Ovary (tissue), 9 donors: Measurements from ENCODE around the gene TP53I3. TPM values are rescaled to one million over a fixed set of nuclear protein-coding genes. Genes with fewer than 3 reads are reported as not detected.

Experiments
- DNase-seq, 5 donors: peaks; one replicate each; pipeline ENCODE4 v3.0.0-alpha.2; 2019 to 2020
- H3K27ac ChIP-seq, 2 donors: fragments of 200-600 bp; one replicate each; pipeline versions ENCODE4 v1.5.1 to v1.8.0; 2019 to 2022
- H3K27me3 ChIP-seq: fragments of 200-600 bp; one replicate; pipeline ENCODE4 v1.8.0; 2022
- H3K36me3 ChIP-seq: fragments of 200-600 bp; sonication (generic); one replicate; pipeline ENCODE4 v1.5.1; 2019
- H3K4me1 ChIP-seq: one replicate; pipeline ENCODE4 v1.8.1; 2013; ENCODE audit warnings: mild to moderate bottlenecking, moderate library complexity; ENCODE audit not compliant: insufficient read depth
- H3K4me3 ChIP-seq: fragments of 200-600 bp; sonication (generic); one replicate; pipeline ENCODE4 v1.5.1; 2017
- H3K9me3 ChIP-seq, 2 donors: fragments of 200-600 bp in 1 of 2; sonication (generic) in 1 of 2; one replicate each; pipeline versions ENCODE4 v1.5.1 to v1.8.1; 2013 to 2019; ENCODE audit warnings: mild to moderate bottlenecking in 1 of 2, moderate library complexity in 1 of 2
- CTCF ChIP-seq, 3 donors: fragments of 450-650 bp in 2 of 3; fragments of 200-600 bp in 1 of 3; IDR thresholded peaks; one replicate each; pipeline versions ENCODE4 v1.5.1 to v1.8.0; 2016 to 2022; ENCODE audit warnings: antibody characterized with exemption in 3 of 3, mild to moderate bottlenecking in 1 of 3
- EP300 ChIP-seq: sonication (generic); formaldehyde crosslinking; IDR thresholded peaks from one replicate; pipeline ENCODE4 v1.6.1; 2017; ENCODE audit warnings: antibody characterized with exemption
- POLR2A ChIP-seq: fragments of 450-650 bp; IDR thresholded peaks from one replicate; pipeline ENCODE4 v1.6.1; 2017; ENCODE audit warnings: antibody characterized with exemption, mild to moderate bottlenecking, moderate library complexity
- WGBS, 3 donors: extraction: QIAGEN DNeasy Blood & Tissue Kit in 1 of 3; methylation state at CpG; one replicate each; pipeline versions ENCODE4 v1.1.5 to v1.1.7; 2013 to 2017; 5-methylcytosine and 5-hydroxymethylcytosine counted together
- intact Hi-C, 4 donors: fragments of 100-400 bp; cut with DNase I; formaldehyde crosslinking; loops; one replicate each; pipeline versions ENCODE4 v1.11.0 to v1.15.1; 2022 to 2023
- polyA plus RNA-seq, 2 donors: library from polyadenylated mRNA; stranded (reverse); fragments of 200-250 nt in 1 of 2; fragments of 350-450 nt in 1 of 2; fragmentation: Illumina TruSeq in 1 of 2; extraction: RNeasy Lipid Tissue Mini Kit (QIAGEN cat#74804) in 1 of 2; gene quantifications; one replicate each; pipeline ENCODE4 v1.2.3, GENCODE V29; 2013 to 2014
- total RNA-seq, 7 donors: library from RNA; depleted of rRNA in 2 of 7; stranded (reverse); fragments of >200 nt in 2 of 7; fragmentation: NEBNext Ultra II Directional in 3 of 7; extraction: Animal tissue kit (Norgen Biotek cat#: 25700) in 3 of 7; gene quantifications; one replicate each; pipeline versions ENCODE4 v1.1.0 to v1.2.4, GENCODE V29; 2016 to 2023
- donor health status: DM: no; HTN: no; CAD: no; lungs with moderate emphysema.
- donor health status: DM: no; HTN: no; CAD: no.
- donor health status: Bipolar disorder and iron deficiency.
- donor health status: DM: yes; HTN: yes; CAD: no.
- donor health status: DM: no; HTN: no; CAD: no.
- donor health status: DM: yes; HTN: yes; CAD: no.

Gene TP53I3
- total and polyA plus RNA-seq, 9 donors, result 1.6 to 28.1 (median 10.3) TPM

GRCh38 chr2:24083567-24084385 is 858 bp downstream of the TP53I3 start:
- peak in 3 of 5 donors; percentile 64 to 79 (median 66) for DNase-seq
- TF ChIP-seq POLR2A (no peak), CTCF (IDR thresholded peaks at IDR 0.05) (no peak), EP300 (no peak)
- Histone ChIP-seq H3K27me3 (no peaks in the 10 kb centered on the region), H3K36me3 (no peaks in the 10 kb centered on the region), H3K9me3 (no peaks in the 10 kb centered on the region), H3K27ac (peak overlapping the region; percentile 65 to 69), H3K4me1 (peaks cover 5% of the 10 kb centered on the region), H3K4me3 (peak overlapping the region; percentile 55)
- intact Hi-C loops, result loop anchor here in 1 of 4 donors (2.0 kb wide), 1 partner anchor 157 kb away; the partner anchor contains the start of gene ATAD2B
- 4 to 7% (median 6%) methylated on average over 30 of the region's 30 CpGs for WGBS, 3 donors

- Histone ChIP-seq H3K27me3 (no peaks in the 10 kb centered on the region), H3K36me3 (no peaks in the 10 kb centered on the region), H3K9me3 (no peaks in the 10 kb centered on the region), H3K4me3 (no peak overlapping the region), H3K27ac (no peak overlapping the region), H3K4me1 (peaks cover 5% of the 10 kb centered on the region)
- intact Hi-C loops, result no loop called here
- no peak for DNase-seq
- TF ChIP-seq CTCF (IDR thresholded peaks at IDR 0.05), result no peak
- TF ChIP-seq POLR2A, result no peak
- TF ChIP-seq EP300, result no peak
- 78 to 86% (median 85%) methylated on average over 8 of the region's 8 CpGs for WGBS, 3 donors
These were observed 1.7 kb downstream of the TP53I3 start for GRCh38 chr2:24082787-24083566.

GRCh38 chr2:24080701-24081100 is 3.9 kb downstream of the TP53I3 start:
- TF ChIP-seq CTCF (IDR thresholded peaks at IDR 0.05) (no peak), POLR2A (no peak), EP300 (no peak)
- intact Hi-C loops, result no loop called here
- H3K36me3 ChIP-seq, result no peaks in the 10 kb centered on the region
- H3K9me3 ChIP-seq, result no peaks in the 10 kb centered on the region
- H3K4me3 ChIP-seq, result no peak overlapping the region
- no peaks in the 10 kb centered on the region for H3K27me3 ChIP-seq
- 20 to 49% (median 29%) methylated on average over 2 of the region's 2 CpGs for WGBS, 3 donors
- H3K27ac ChIP-seq, result no peak overlapping the region
- peaks cover 5% of the 10 kb centered on the region for H3K4me1 ChIP-seq
- DNase-seq, result no peak

GRCh38 chr2:24077879-24078278 is 6.8 kb downstream of the TP53I3 start:
- 38 to 65% (median 56%) methylated on average over 2 of the region's 2 CpGs for WGBS, 3 donors
- no peak for TF ChIP-seq CTCF (IDR thresholded peaks at IDR 0.05)
- TF ChIP-seq EP300, result no peak
- DNase-seq, result no peak
- H3K27ac ChIP-seq, result peak overlapping the region in 1 of 2 donors; percentile 79
- peaks cover 2% of the 10 kb centered on the region for H3K4me1 ChIP-seq
- no peaks in the 10 kb centered on the region for H3K36me3 ChIP-seq
- intact Hi-C loops, result loop anchor here in 2 of 4 donors (2.0 to 5.0 kb wide), 2 partner anchors 151 kb away; partner anchors contain the start of gene ATAD2B (in 2 of the 2)
- H3K27me3 ChIP-seq, result no peaks in the 10 kb centered on the region
- H3K9me3 ChIP-seq, result no peaks in the 10 kb centered on the region
- H3K4me3 ChIP-seq, result no peak overlapping the region
